Left renal pelvis (tissue), 4 donors: ENCODE data around the gene ZDHHC17. TPM values are rescaled to one million over a fixed set of nuclear protein-coding genes. Genes with fewer than 3 reads are reported as not detected.

Experiments
- polyA plus RNA-seq, 4 donors: library from polyadenylated mRNA; unstranded; fragments of 120-200 nt; gene quantifications; one replicate each; pipeline ENCODE4 v1.2.1, GENCODE V29; 2013; ENCODE audit not compliant: insufficient read length in 4 of 4

ZDHHC17 gene
- polyA plus RNA-seq, 4 donors, result 62.9 to 81.2 (median 71.0) TPM

Other genes with a start within 250 kb of the ZDHHC17 start
- gene OSBPL8, start 204.3 kb upstream of the ZDHHC17 start, polyA plus RNA-seq, result 10 to 100 TPM; 50.8 to 80.5 (median 69.5) TPM
- gene CSRP2, start 114.9 kb downstream of the ZDHHC17 start, polyA plus RNA-seq, result 100 to 1,000 TPM in 1 of 4 donors, 10 to 100 TPM in 3; 28.6 to 109 (median 86.6) TPM